ENCODE results near the gene SERINC5. TPM values are rescaled to one million over a fixed set of nuclear protein-coding genes. Genes with fewer than 3 reads are reported as not detected.
"Not testable (repeated sequence)": the region's sequence is repeated elsewhere in the genome, so short reads cannot be mapped to it uniquely, and the experiment has no call there.

SERINC5 gene
- total RNA-seq, 2 experiments from 2014 or later: 28.1 to 36.0 TPM

- intact Hi-C loops (cut with DNase I, micrococcal nuclease): no loop called here
- Mint-ChIP-seq H3K27ac (no peak overlapping the region), H3K9me3 (ENCODE audit: low read depth) (no peaks in the 10 kb centered on the region), H3K4me3 (no peak overlapping the region), H3K27me3 (no peaks in the 10 kb centered on the region), H3K36me3 (ENCODE audit: low read depth) (peaks cover 2% of the 10 kb centered on the region), H3K4me1 (peaks cover 23% of the 10 kb centered on the region)
- ChIA-PET CTCF (interaction anchor here (0.7 to 1.1 kb wide), 3 partner anchors 11 to 90 kb away, joined by 3 to 4 read pairs (median 4); no protein-coding TSS in a partner anchor), POLR2A (no interaction called here)
- DNase-seq: no peak
- no peak for ATAC-seq
Measured at GRCh38 chr5:80106916-80107315, 148.9 kb downstream of the SERINC5 start.

DNA sequence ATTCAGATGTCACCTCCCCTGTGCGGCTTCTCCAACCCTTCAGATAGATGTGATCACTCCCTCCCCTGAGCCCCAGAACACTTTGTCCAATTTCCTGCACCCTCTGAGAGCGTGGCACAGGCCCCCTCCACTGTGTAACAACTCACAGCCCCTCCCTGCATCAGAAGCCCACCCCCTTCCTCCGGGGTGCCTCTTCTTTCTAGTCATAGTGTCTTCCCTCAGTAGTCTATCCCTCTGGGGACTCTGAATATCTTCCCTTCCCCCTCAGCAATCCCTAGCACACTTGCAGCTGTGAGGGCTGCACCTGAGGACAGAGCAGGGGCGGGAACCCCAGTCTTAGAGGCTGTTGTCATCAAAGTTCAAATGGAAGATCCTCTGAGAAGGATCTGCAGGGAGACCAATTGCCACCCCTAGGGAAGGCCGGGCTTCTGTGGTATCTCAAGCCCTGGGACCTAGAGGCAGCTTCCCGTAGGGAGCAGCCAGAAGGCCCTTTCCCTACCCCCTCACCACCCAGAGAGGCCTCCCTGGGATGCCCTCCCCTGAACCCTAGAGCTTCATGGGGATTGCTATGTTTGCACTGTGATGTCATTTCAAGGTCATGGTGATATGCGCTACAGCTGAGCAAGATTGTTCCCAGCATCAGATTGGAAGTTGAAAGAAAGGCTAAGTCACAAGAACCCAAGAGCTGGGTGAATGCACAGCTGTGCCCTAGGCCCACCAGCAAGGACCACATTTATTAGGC is 150.0 kb downstream of the SERINC5 start:
- H3K9me3 Mint-ChIP-seq (ENCODE audit: low read depth): no peaks in the 10 kb centered on the region
- peak; percentile 63 for ATAC-seq
- H3K36me3 Mint-ChIP-seq (ENCODE audit: low read depth): peaks cover 2% of the 10 kb centered on the region
- H3K27ac Mint-ChIP-seq: no peak overlapping the region
- peak; percentile 27 for DNase-seq
- ChIA-PET CTCF (interaction anchor here (0.6 to 1.1 kb wide), 4 partner anchors 12 to 202 kb away, joined by 3 to 4 read pairs (median 4); no protein-coding TSS in a partner anchor), POLR2A (no interaction called here)
- no peak overlapping the region for H3K4me3 Mint-ChIP-seq
- H3K27me3 Mint-ChIP-seq: no peaks in the 10 kb centered on the region
- peaks cover 27% of the 10 kb centered on the region for H3K4me1 Mint-ChIP-seq
- intact Hi-C loops (cut with DNase I, micrococcal nuclease): no loop called here

DNA sequence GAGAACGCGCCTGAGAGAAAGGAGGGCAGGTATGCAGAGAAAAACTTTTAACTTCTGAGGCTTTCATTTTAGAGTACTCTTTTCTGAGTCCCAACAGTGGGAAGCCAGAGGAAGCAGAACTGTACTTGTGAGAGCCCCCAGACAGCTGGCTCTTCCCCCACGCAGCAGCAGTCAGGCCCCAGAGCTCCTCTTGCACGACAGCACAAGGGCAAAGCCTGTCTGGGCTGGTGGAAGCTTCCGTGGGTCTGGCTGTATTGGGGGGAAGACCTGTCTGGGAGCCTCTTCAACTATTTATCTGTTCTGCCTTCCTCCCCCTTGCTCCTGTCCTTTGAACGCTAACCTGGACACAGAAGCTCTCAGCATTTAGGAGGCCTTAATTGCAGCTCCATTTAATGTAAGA is 152.5 kb downstream of the SERINC5 start:
- H3K4me1 Mint-ChIP-seq: peaks cover 30% of the 10 kb centered on the region
- ATAC-seq: no peak
- peaks cover 2% of the 10 kb centered on the region for H3K36me3 Mint-ChIP-seq (ENCODE audit: low read depth)

GRCh38 chr5:80101993-80102392 is 153.9 kb downstream of the SERINC5 start:
- Mint-ChIP-seq H3K27ac (no peak overlapping the region), H3K36me3 (ENCODE audit: low read depth) (peaks cover 2% of the 10 kb centered on the region), H3K4me1 (peaks cover 28% of the 10 kb centered on the region), H3K9me3 (ENCODE audit: low read depth) (no peaks in the 10 kb centered on the region), H3K4me3 (no peak overlapping the region), H3K27me3 (no peaks in the 10 kb centered on the region)
- POLR2A ChIA-PET: no interaction called here
- intact Hi-C loops (cut with DNase I, micrococcal nuclease): no loop called here
- CTCF ChIA-PET: interaction anchor here (0.8 to 4.2 kb wide), 3 partner anchors 10 to 215 kb away, joined by 3 to 20 read pairs (median 3); no protein-coding TSS in a partner anchor
- DNase-seq (no peak), ATAC-seq (no peak)

More for the DNA sequence above, 152.5 kb downstream of the SERINC5 start:
- intact Hi-C loops (cut with DNase I, micrococcal nuclease): no loop called here
- ChIA-PET CTCF (interaction anchor here (0.5 to 4.2 kb wide), 7 partner anchors 11 to 181 kb away, joined by 3 to 20 read pairs (median 4); no protein-coding TSS in a partner anchor), POLR2A (no interaction called here)
- H3K27me3 Mint-ChIP-seq: no peaks in the 10 kb centered on the region
- no peak overlapping the region for H3K27ac Mint-ChIP-seq
- H3K9me3 Mint-ChIP-seq (ENCODE audit: low read depth): no peaks in the 10 kb centered on the region
- no peak overlapping the region for H3K4me3 Mint-ChIP-seq
- DNase-seq: no peak

DNA sequence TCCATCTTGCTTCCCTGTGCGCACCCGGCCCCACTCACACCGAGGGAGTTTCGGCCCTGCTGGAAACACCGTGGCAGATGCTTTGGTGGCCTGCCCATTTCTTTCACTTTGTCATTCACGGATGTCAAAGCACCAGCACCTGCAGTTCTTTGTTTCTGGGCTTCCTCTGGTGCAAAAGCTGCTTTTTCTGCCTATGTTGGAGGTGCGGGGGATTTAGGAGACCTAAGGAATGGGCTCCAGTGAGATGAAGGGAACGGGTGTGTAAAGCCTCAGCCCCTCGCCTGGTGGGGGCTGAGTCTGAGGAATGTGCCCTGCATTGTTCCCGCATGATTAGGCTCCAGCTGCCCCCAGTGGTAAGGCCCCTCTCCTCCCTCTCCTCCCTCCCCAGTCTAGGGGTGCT is 158.4 kb downstream of the SERINC5 start:
- ChIA-PET POLR2A (interaction anchor here (0.6 kb wide), 1 partner anchor 190 kb away, joined by 3 read pairs; no protein-coding TSS in a partner anchor), CTCF (interaction anchor here (0.6 to 1.0 kb wide), 3 partner anchors 56 to 183 kb away, joined by 3 to 4 read pairs (median 3); no protein-coding TSS in a partner anchor)
- Mint-ChIP-seq H3K36me3 (ENCODE audit: low read depth) (no peaks in the 10 kb centered on the region), H3K4me1 (peaks cover 20% of the 10 kb centered on the region), H3K27ac (no peak overlapping the region), H3K4me3 (no peak overlapping the region), H3K9me3 (ENCODE audit: low read depth) (no peaks in the 10 kb centered on the region), H3K27me3 (no peaks in the 10 kb centered on the region)
- DNase-seq: no peak
- intact Hi-C loops (cut with DNase I, micrococcal nuclease): no loop called here
- no peak for ATAC-seq

- Mint-ChIP-seq H3K4me1 (peaks cover 23% of the 10 kb centered on the region), H3K9me3 (ENCODE audit: low read depth) (no peaks in the 10 kb centered on the region), H3K4me3 (no peak overlapping the region), H3K27ac (no peak overlapping the region), H3K27me3 (no peaks in the 10 kb centered on the region), H3K36me3 (ENCODE audit: low read depth) (no peaks in the 10 kb centered on the region)
- ATAC-seq: no peak
- CTCF ChIA-PET: interaction anchor here (0.6 to 9.7 kb wide), 3 partner anchors 11 to 213 kb away, joined by 4 to 198 read pairs (median 6); no protein-coding TSS in a partner anchor
- DNase-seq: no peak
- intact Hi-C loops (cut with DNase I, micrococcal nuclease): loop anchor here (5.0 kb wide), 2 partner anchors 33 to 313 kb away; partner anchors contain the start of gene ZFYVE16 (in 1 of the 2)
- POLR2A ChIA-PET: interaction anchor here (0.6 kb wide), 1 partner anchor 215 kb away, joined by 3 read pairs; no protein-coding TSS in a partner anchor
Measured at GRCh38 chr5:80094236-80094738, 161.6 kb downstream of the SERINC5 start.

DNA sequence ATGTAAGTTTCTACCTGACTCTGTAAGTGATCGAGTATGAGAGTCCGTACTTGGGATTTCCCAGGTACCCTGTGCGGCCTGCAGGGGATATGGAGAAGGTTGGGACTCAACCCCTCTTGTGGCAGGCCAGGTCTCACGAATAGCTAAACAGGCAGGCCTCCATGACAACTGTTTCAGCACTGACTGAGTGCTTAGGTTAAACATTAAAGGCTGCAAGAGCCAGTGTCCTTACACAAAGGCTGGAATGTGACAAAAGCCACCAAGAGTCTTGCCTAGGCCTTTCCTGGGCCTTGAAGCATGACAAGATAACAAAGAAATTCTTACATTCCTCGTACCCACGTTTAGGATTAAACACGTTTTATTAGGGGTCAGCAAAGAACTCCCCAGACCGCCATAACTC is 162.1 kb downstream of the SERINC5 start:
- H3K27ac Mint-ChIP-seq: peak overlapping the region; percentile 39
- POLR2A ChIA-PET: interaction anchor here (0.6 kb wide), 1 partner anchor 215 kb away, joined by 3 read pairs; no protein-coding TSS in a partner anchor

GRCh38 chr5:80092486-80093107 is 163.3 kb downstream of the SERINC5 start:
- Mint-ChIP-seq H3K4me1 (peaks cover 20% of the 10 kb centered on the region), H3K27ac (peak overlapping the region; percentile 61), H3K9me3 (ENCODE audit: low read depth) (no peaks in the 10 kb centered on the region), H3K27me3 (no peaks in the 10 kb centered on the region), H3K4me3 (peak overlapping the region; percentile 13), H3K36me3 (ENCODE audit: low read depth) (no peaks in the 10 kb centered on the region)
- intact Hi-C loops (cut with DNase I, micrococcal nuclease): loop anchor here (5.0 kb wide), 2 partner anchors 35 to 315 kb away; partner anchors contain the start of gene ZFYVE16 (in 1 of the 2)
- POLR2A ChIA-PET: interaction anchor here (0.8 kb wide), 1 partner anchor 47 kb away, joined by 4 read pairs; no protein-coding TSS in a partner anchor
- no peak for DNase-seq
- ATAC-seq: peak; percentile 16
- CTCF ChIA-PET: interaction anchor here (0.6 to 9.7 kb wide), 30 partner anchors 9 to 577 kb away, joined by 3 to 198 read pairs (median 4); partner anchors contain the start of gene SERINC5

More for the DNA sequence above, 162.1 kb downstream of the SERINC5 start:
- intact Hi-C loops (cut with DNase I, micrococcal nuclease): loop anchor here (5.0 kb wide), 2 partner anchors 34 to 314 kb away; partner anchors contain the start of gene ZFYVE16 (in 1 of the 2)
- Mint-ChIP-seq H3K9me3 (ENCODE audit: low read depth) (no peaks in the 10 kb centered on the region), H3K27me3 (no peaks in the 10 kb centered on the region), H3K4me3 (no peak overlapping the region), H3K4me1 (peaks cover 23% of the 10 kb centered on the region), H3K36me3 (ENCODE audit: low read depth) (no peaks in the 10 kb centered on the region)
- no peak for ATAC-seq
- DNase-seq: no peak
- CTCF ChIA-PET: interaction anchor here (0.6 to 9.7 kb wide), 3 partner anchors 10 to 213 kb away, joined by 4 to 198 read pairs (median 22); no protein-coding TSS in a partner anchor

GRCh38 chr5:80091792-80092192 is 164.1 kb downstream of the SERINC5 start:
- CTCF ChIA-PET: interaction anchor here (0.6 to 9.7 kb wide), 51 partner anchors 8 to 1075 kb away, joined by 3 to 198 read pairs (median 4); partner anchors contain the start of gene SERINC5
- H3K9me3 Mint-ChIP-seq (ENCODE audit: low read depth); H3K27ac Mint-ChIP-seq; H3K4me3 Mint-ChIP-seq; H3K36me3 Mint-ChIP-seq (ENCODE audit: low read depth); H3K27me3 Mint-ChIP-seq: not testable (repeated sequence)
- peaks cover 20% of the 10 kb centered on the region for H3K4me1 Mint-ChIP-seq
- DNase-seq (peak; percentile 39), ATAC-seq (peak; percentile 79)
- intact Hi-C loops (cut with DNase I, micrococcal nuclease): loop anchor here (1.0 to 5.0 kb wide), 4 partner anchors 36 to 316 kb away; partner anchors contain the start of gene ZFYVE16 (in 1 of the 2)
- POLR2A ChIA-PET: interaction anchor here (0.6 to 0.8 kb wide), 2 partner anchors 48 to 164 kb away, joined by 3 to 4 read pairs; partner anchors contain the start of gene SERINC5

DNA sequence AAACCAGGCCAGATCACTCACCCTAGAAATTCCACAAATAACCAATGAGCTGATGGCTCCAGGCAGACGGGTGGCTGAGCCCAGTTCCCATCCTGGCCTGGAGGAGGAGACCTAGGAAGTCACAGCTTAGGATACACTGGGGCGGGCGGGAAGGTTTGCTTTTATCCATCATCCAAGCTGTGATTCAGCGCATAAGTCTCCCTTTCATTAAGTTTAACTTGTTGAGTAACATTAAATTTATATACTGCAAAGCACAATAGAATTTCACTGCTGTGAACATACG is 165.0 kb downstream of the SERINC5 start:
- no peak overlapping the region for H3K4me3 Mint-ChIP-seq
- ATAC-seq (no peak), DNase-seq (no peak)
- no peaks in the 10 kb centered on the region for H3K9me3 Mint-ChIP-seq (ENCODE audit: low read depth)
- no peak overlapping the region for H3K27ac Mint-ChIP-seq
- ChIA-PET CTCF (interaction anchor here (0.6 to 9.7 kb wide), 13 partner anchors 12 to 397 kb away, joined by 3 to 198 read pairs (median 5); partner anchors contain the start of gene FAM151B), POLR2A (interaction anchor here (0.7 kb wide), 1 partner anchor 101 kb away, joined by 5 read pairs; no protein-coding TSS in a partner anchor)
- no peaks in the 10 kb centered on the region for H3K27me3 Mint-ChIP-seq
- intact Hi-C loops (cut with DNase I, micrococcal nuclease): loop anchor here (1.0 to 5.0 kb wide), 4 partner anchors 36 to 316 kb away; partner anchors contain the start of gene ZFYVE16 (in 1 of the 2)
- peaks cover 20% of the 10 kb centered on the region for H3K4me1 Mint-ChIP-seq
- no peaks in the 10 kb centered on the region for H3K36me3 Mint-ChIP-seq (ENCODE audit: low read depth)

All from activated CD4-positive, alpha-beta T cell treated with anti-CD3 and anti-CD28 coated beads for 36 hours (primary cell).